Ovary (tissue), 3 donors: ENCODE measurements around the gene F10.

Source experiments
- CTCF ChIP-seq, 3 donors: fragments of 450-650 bp in 2 of 3; fragments of 200-600 bp in 1 of 3; IDR thresholded peaks; one replicate each; pipeline versions ENCODE4 v1.5.1 to v1.8.0; 2016 to 2022; ENCODE audit warnings: antibody characterized with exemption in 3 of 3, mild to moderate bottlenecking in 1 of 3
- POLR2A ChIP-seq: fragments of 450-650 bp; IDR thresholded peaks from one replicate; pipeline ENCODE4 v1.6.1; 2017; ENCODE audit warnings: antibody characterized with exemption, mild to moderate bottlenecking, moderate library complexity
- donor health status: DM: no; HTN: no; CAD: no.

GRCh38 chr13:113126265-113127150 lies 3.9 kb downstream of the F10 start:
- TF ChIP-seq POLR2A (no peak), CTCF (IDR thresholded peaks at IDR 0.05) (no peak)
